HEK293 (cell line): ENCODE data around the gene FUNDC1.

Experiments
- CTCF ChIA-PET: fragments of 350-600 bp; formaldehyde crosslinking; extraction: SDS; loops from one replicate; lab custom pipeline; 2021; ENCODE audit warnings: antibody characterized with exemption; lab: Yijun Ruan, JAX
- POLR2A ChIA-PET: fragments of 300-600 bp; formaldehyde crosslinking; extraction: SDS; loops from one replicate; lab custom pipeline; 2020; ENCODE audit warnings: antibody characterized with exemption, inconsistent platforms; lab: Yijun Ruan, JAX
- H3K27ac ChIP-seq: fragments of 200-500 bp; sonication (Bioruptor generic); 2 replicates; pipeline ENCODE4 v1.5.1; 2014; ENCODE audit warnings: low read depth, low read length, control low read depth, inconsistent platforms; ENCODE audit errors: extremely low read depth
- H3K36me3 ChIP-seq, 2 experiments: fragments of 200-500 bp in 1 of 2; sonication (Bioruptor generic) in 1 of 2; 1 replicate in 1 of 2; 2 replicates in 1 of 2; pipeline ENCODE4 v1.5.1; 2014 to 2017; ENCODE audit warnings: inconsistent platforms in 2 of 2, low read length in 2 of 2; ENCODE audit not compliant: control insufficient read depth in 2 of 2, insufficient read depth in 1 of 2
- H3K4me1 ChIP-seq: fragments of 200-500 bp; sonication (Bioruptor generic); 2 replicates; pipeline ENCODE4 v1.5.1; 2014; ENCODE audit warnings: mild to moderate bottlenecking, low read length, inconsistent platforms; ENCODE audit not compliant: control insufficient read depth, insufficient read depth
- H3K4me3 ChIP-seq: 2 replicates; pipeline ENCODE4 v1.5.1; 2011; ENCODE audit warnings: low read depth, mild to moderate bottlenecking, control low read depth, low read length, moderate library complexity
- H3K9me3 ChIP-seq: fragments of 200-500 bp; sonication (Bioruptor generic); 2 replicates; pipeline ENCODE4 v1.5.1; 2014; ENCODE audit warnings: low read depth, low read length, inconsistent platforms; ENCODE audit not compliant: control insufficient read depth, insufficient read depth
- BCL11B ChIP-seq: fragments of 450-650 bp; formaldehyde crosslinking; IDR thresholded peaks from 2 replicates; pipeline ENCODE4 v1.5.1; 2016; ENCODE audit warnings: low read depth, missing biosample characterization, missing genetic modification characterization
- IKZF3 ChIP-seq: fragments of 450-650 bp; IDR thresholded peaks from 2 replicates; pipeline ENCODE4 v1.5.0; 2018; ENCODE audit warnings: missing biosample characterization, mild to moderate bottlenecking, missing genetic modification characterization, moderate library complexity
- WT1 ChIP-seq: fragments of 450-650 bp; formaldehyde crosslinking; IDR thresholded peaks from 2 replicates; pipeline ENCODE4 v1.5.1; 2016; ENCODE audit warnings: missing biosample characterization, missing genetic modification characterization
- ZBTB1 ChIP-seq: fragments of 450-650 bp; formaldehyde crosslinking; IDR thresholded peaks from 2 replicates; pipeline ENCODE4 v1.5.1; 2016; ENCODE audit warnings: missing biosample characterization, missing genetic modification characterization
- ZFHX2 ChIP-seq: fragments of 450-650 bp; formaldehyde crosslinking; conservative IDR thresholded peaks from 2 replicates; pipeline ENCODE4 v1.5.1; 2016; ENCODE audit warnings: missing biosample characterization, missing genetic modification characterization
- ZNF10 ChIP-seq: fragments of 450-650 bp; formaldehyde crosslinking; IDR thresholded peaks from 2 replicates; pipeline ENCODE4 v1.5.1; 2017; ENCODE audit warnings: missing biosample characterization, missing genetic modification characterization
- ZNF140 ChIP-seq: fragments of 450-650 bp; formaldehyde crosslinking; IDR thresholded peaks from 2 replicates; pipeline ENCODE4 v1.5.1; 2016; ENCODE audit warnings: missing biosample characterization, missing genetic modification characterization
- ZNF366 ChIP-seq: fragments of 450-650 bp; formaldehyde crosslinking; conservative IDR thresholded peaks from 2 replicates; pipeline ENCODE4 v1.5.1; 2016; ENCODE audit warnings: missing biosample characterization, missing genetic modification characterization
- ZNF560 ChIP-seq: fragments of 450-650 bp; formaldehyde crosslinking; IDR thresholded peaks from 2 replicates; pipeline ENCODE4 v1.5.1; 2017; ENCODE audit warnings: missing biosample characterization, missing genetic modification characterization, borderline replicate concordance
- TF ChIP-seq, protein P1 (sequence below): fragments of 450-650 bp; formaldehyde crosslinking; IDR thresholded peaks from 2 replicates; pipeline ENCODE4 v1.5.1; 2017; ENCODE audit warnings: missing biosample characterization, missing genetic modification characterization
- TF ChIP-seq, protein P2 (sequence below): fragments of 450-650 bp; formaldehyde crosslinking; IDR thresholded peaks from 2 replicates; pipeline ENCODE4 v1.5.1; 2017; ENCODE audit warnings: missing biosample characterization, missing genetic modification characterization
- TF ChIP-seq, protein P3 (sequence below): fragments of 450-650 bp; formaldehyde crosslinking; IDR thresholded peaks from 2 replicates; pipeline ENCODE4 v1.5.0; 2017; ENCODE audit warnings: missing biosample characterization, missing genetic modification characterization, borderline replicate concordance
- TF ChIP-seq, protein P4 (sequence below): fragments of 450-650 bp; formaldehyde crosslinking; IDR thresholded peaks from 2 replicates; pipeline ENCODE4 v1.5.1; 2016; ENCODE audit warnings: missing biosample characterization, missing genetic modification characterization
- TF ChIP-seq, protein P5 (sequence below): fragments of 450-650 bp; IDR thresholded peaks from 2 replicates; pipeline ENCODE4 v1.5.1; 2018; ENCODE audit warnings: missing biosample characterization, missing genetic modification characterization
- TF ChIP-seq, protein P6 (sequence below): fragments of 450-650 bp; formaldehyde crosslinking; IDR thresholded peaks from 2 replicates; pipeline ENCODE4 v1.5.1; 2016; ENCODE audit warnings: missing biosample characterization, missing genetic modification characterization
- TF ChIP-seq, protein P7 (sequence below): fragments of 450-650 bp; formaldehyde crosslinking; IDR thresholded peaks from 2 replicates; pipeline ENCODE4 v1.5.1; 2016; ENCODE audit warnings: missing biosample characterization, missing genetic modification characterization

Gene FUNDC1

DNA sequence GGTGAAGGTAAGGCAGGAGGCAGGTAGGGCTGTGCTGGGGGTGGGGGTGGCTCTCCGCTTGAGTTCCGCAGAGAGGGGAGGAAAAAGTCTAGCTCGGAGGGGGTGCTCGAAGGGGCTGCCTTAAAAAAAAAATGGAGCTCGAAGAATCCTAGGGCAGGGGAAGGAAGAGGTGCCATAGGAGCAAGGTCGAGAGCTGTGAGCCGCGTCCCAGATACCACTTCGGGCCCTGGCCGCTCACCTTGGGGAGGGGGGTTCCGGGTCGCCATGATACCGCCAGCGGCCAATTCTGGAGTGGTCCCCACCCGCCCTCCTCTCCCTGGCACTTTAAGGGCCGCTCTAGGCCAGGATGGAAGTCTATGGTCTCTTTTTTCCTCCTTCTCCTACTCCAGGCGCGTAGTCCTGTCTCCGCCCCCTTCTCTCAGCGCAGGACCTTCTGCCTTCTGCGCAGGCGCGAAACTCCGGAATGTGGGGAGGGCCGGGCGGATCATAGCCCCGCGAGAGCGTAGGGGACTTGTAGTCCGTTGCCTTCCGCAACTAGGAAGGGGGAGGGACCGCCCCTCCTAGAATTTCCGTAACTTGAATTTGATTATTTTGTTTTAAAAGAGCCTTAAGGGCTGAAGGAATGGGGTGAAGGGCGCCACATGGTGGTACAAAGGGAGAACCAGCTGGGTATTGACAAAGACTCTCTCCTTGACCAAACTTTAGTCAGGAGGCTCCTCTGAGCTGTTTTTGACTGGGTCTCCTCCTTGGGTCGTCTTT is at the start of gene FUNDC1 (continued):
- TF ChIP-seq, protein P1, sequence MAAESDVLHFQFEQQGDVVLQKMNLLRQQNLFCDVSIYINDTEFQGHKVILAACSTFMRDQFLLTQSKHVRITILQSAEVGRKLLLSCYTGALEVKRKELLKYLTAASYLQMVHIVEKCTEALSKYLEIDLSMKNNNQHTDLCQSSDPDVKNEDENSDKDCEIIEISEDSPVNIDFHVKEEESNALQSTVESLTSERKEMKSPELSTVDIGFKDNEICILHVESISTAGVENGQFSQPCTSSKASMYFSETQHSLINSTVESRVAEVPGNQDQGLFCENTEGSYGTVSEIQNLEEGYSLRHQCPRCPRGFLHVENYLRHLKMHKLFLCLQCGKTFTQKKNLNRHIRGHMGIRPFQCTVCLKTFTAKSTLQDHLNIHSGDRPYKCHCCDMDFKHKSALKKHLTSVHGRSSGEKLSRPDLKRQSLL = no peak
- TF ChIP-seq WT1 (tag by site-specific recombination) = 0 out of 2 replicates have a peak, but pooled peaks have one; percentile 13
- TF ChIP-seq, all 188 proteins: peak for 36

DNA sequence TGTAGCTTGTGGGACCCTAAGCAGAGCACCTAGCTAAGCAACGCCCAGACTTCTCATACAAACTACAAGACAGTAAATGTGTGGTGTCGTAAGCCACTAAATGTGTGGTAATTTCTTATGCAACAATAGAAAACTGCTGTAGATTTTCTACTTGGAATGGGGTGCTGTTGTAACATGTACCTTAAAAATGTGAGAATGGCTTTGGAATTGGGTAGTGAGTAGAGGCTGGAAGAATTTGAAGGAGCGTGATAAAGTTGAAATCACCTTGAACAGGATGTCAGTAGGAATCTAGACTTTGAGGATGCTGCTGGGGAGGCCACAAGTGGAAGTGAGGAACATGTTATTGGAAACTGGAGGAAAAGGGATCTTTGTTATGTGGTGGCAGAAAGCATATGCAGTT is 43.2 kb upstream of the FUNDC1 start:
- H3K27ac ChIP-seq = no peak overlapping the region
- TF ChIP-seq, protein P2, sequence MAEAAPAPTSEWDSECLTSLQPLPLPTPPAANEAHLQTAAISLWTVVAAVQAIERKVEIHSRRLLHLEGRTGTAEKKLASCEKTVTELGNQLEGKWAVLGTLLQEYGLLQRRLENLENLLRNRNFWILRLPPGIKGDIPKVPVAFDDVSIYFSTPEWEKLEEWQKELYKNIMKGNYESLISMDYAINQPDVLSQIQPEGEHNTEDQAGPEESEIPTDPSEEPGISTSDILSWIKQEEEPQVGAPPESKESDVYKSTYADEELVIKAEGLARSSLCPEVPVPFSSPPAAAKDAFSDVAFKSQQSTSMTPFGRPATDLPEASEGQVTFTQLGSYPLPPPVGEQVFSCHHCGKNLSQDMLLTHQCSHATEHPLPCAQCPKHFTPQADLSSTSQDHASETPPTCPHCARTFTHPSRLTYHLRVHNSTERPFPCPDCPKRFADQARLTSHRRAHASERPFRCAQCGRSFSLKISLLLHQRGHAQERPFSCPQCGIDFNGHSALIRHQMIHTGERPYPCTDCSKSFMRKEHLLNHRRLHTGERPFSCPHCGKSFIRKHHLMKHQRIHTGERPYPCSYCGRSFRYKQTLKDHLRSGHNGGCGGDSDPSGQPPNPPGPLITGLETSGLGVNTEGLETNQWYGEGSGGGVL (tag by site-specific recombination) = no peak
- TF ChIP-seq ZNF10 (tag by site-specific recombination) = no peak
- TF ChIP-seq ZNF140 (tag by site-specific recombination) = no peak
- TF ChIP-seq ZNF366 (tag by site-specific recombination) = no peak
- TF ChIP-seq, protein P3, sequence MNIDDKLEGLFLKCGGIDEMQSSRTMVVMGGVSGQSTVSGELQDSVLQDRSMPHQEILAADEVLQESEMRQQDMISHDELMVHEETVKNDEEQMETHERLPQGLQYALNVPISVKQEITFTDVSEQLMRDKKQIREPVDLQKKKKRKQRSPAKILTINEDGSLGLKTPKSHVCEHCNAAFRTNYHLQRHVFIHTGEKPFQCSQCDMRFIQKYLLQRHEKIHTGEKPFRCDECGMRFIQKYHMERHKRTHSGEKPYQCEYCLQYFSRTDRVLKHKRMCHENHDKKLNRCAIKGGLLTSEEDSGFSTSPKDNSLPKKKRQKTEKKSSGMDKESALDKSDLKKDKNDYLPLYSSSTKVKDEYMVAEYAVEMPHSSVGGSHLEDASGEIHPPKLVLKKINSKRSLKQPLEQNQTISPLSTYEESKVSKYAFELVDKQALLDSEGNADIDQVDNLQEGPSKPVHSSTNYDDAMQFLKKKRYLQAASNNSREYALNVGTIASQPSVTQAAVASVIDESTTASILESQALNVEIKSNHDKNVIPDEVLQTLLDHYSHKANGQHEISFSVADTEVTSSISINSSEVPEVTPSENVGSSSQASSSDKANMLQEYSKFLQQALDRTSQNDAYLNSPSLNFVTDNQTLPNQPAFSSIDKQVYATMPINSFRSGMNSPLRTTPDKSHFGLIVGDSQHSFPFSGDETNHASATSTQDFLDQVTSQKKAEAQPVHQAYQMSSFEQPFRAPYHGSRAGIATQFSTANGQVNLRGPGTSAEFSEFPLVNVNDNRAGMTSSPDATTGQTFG = no peak
- TF ChIP-seq ZBTB1 (tag by site-specific recombination) = no peak
- TF ChIP-seq, protein P4, sequence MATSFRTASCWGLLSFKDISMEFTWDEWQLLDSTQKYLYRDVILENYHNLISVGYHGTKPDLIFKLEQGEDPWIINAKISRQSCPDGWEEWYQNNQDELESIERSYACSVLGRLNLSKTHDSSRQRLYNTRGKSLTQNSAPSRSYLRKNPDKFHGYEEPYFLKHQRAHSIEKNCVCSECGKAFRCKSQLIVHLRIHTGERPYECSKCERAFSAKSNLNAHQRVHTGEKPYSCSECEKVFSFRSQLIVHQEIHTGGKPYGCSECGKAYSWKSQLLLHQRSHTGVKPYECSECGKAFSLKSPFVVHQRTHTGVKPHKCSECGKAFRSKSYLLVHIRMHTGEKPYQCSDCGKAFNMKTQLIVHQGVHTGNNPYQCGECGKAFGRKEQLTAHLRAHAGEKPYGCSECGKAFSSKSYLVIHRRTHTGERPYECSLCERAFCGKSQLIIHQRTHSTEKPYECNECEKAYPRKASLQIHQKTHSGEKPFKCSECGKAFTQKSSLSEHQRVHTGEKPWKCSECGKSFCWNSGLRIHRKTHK (tag by site-specific recombination) = no peak
- TF ChIP-seq ZNF560 = no peak
- TF ChIP-seq ZFHX2 (tag by site-specific recombination) = no peak
- TF ChIP-seq IKZF3 (tag by site-specific recombination) = no peak
- TF ChIP-seq, protein P5, sequence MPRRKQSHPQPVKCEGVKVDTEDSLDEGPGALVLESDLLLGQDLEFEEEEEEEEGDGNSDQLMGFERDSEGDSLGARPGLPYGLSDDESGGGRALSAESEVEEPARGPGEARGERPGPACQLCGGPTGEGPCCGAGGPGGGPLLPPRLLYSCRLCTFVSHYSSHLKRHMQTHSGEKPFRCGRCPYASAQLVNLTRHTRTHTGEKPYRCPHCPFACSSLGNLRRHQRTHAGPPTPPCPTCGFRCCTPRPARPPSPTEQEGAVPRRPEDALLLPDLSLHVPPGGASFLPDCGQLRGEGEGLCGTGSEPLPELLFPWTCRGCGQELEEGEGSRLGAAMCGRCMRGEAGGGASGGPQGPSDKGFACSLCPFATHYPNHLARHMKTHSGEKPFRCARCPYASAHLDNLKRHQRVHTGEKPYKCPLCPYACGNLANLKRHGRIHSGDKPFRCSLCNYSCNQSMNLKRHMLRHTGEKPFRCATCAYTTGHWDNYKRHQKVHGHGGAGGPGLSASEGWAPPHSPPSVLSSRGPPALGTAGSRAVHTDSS (tag by site-specific recombination) = no peak
- TF ChIP-seq BCL11B = no peak
- TF ChIP-seq, protein P6, sequence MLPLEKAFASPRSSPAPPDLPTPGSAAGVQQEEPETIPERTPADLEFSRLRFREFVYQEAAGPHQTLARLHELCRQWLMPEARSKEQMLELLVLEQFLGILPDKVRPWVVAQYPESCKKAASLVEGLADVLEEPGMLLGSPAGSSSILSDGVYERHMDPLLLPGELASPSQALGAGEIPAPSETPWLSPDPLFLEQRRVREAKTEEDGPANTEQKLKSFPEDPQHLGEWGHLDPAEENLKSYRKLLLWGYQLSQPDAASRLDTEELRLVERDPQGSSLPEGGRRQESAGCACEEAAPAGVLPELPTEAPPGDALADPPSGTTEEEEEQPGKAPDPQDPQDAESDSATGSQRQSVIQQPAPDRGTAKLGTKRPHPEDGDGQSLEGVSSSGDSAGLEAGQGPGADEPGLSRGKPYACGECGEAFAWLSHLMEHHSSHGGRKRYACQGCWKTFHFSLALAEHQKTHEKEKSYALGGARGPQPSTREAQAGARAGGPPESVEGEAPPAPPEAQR (tag by site-specific recombination) = no peak
- TF ChIP-seq, protein P7, sequence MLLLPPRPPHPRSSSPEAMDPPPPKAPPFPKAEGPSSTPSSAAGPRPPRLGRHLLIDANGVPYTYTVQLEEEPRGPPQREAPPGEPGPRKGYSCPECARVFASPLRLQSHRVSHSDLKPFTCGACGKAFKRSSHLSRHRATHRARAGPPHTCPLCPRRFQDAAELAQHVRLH (tag by site-specific recombination) = no peak

More for the DNA sequence above, 43.2 kb upstream of the FUNDC1 start:
- ChIA-PET POLR2A (no interaction called here), CTCF (interaction anchor here (0.7 kb wide), 1 partner anchor 216 kb away, joined by 4 read pairs; no protein-coding TSS in a partner anchor)
- no peaks in the 10 kb centered on the region for H3K9me3 ChIP-seq
- H3K4me1 ChIP-seq = no peaks in the 10 kb centered on the region
- no peaks in the 10 kb centered on the region for H3K36me3 ChIP-seq
- no peak overlapping the region for H3K4me3 ChIP-seq
